ENCODE results near the gene NPHP1. TPM values are rescaled to one million over a fixed set of nuclear protein-coding genes. Genes with fewer than 3 reads are reported as not detected.
"Not testable (repeated sequence)": the region's sequence is repeated elsewhere in the genome, so short reads cannot be mapped to it uniquely, and the experiment has no call there.

The NPHP1 gene
- total RNA-seq, 1 donor from 2014 or later = 2.6 TPM

DNA sequence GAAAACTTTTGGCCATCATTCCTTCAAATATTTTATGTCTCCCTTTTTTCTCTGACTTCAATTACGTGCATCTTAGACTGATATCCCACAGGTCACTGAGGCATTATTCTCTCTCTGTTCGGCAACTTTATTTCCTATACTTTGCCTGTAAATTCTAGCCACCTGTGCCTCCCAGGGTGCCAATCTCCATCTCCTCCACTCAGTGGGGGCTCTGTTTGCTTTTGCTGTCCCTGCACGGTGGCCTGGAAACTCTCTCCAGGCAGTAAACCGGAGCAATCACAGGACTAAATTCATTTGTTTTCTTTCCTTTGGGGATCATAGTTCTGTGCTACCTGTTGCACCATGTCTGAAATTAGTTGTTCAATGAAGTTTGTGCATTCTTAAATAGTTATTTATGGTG is 17.1 kb upstream of the NPHP1 start:
- no peak overlapping the region for H3K4me3 Mint-ChIP-seq (ENCODE audit: unreplicated experiment)
- H3K27me3 Mint-ChIP-seq (ENCODE audit: low read depth) = peaks cover 56% of the 10 kb centered on the region
- TF ChIP-seq, protein P1, sequence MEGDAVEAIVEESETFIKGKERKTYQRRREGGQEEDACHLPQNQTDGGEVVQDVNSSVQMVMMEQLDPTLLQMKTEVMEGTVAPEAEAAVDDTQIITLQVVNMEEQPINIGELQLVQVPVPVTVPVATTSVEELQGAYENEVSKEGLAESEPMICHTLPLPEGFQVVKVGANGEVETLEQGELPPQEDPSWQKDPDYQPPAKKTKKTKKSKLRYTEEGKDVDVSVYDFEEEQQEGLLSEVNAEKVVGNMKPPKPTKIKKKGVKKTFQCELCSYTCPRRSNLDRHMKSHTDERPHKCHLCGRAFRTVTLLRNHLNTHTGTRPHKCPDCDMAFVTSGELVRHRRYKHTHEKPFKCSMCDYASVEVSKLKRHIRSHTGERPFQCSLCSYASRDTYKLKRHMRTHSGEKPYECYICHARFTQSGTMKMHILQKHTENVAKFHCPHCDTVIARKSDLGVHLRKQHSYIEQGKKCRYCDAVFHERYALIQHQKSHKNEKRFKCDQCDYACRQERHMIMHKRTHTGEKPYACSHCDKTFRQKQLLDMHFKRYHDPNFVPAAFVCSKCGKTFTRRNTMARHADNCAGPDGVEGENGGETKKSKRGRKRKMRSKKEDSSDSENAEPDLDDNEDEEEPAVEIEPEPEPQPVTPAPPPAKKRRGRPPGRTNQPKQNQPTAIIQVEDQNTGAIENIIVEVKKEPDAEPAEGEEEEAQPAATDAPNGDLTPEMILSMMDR (IDR thresholded peaks at IDR 0.05) = no peak
- DNase-seq (ENCODE audit: low spot score) = no peak
- peaks cover 3% of the 10 kb centered on the region for H3K9me3 Mint-ChIP-seq (ENCODE audit: low read depth)
- H3K27ac Mint-ChIP-seq (ENCODE audit: unreplicated experiment) = no peak overlapping the region
- peaks cover 1% of the 10 kb centered on the region for H3K36me3 Mint-ChIP-seq (ENCODE audit: low read depth)
- peaks cover 10% of the 10 kb centered on the region for H3K4me1 Mint-ChIP-seq (ENCODE audit: low read depth)

GRCh38 chr2:110220190-110220564 is 15.4 kb upstream of the NPHP1 start:
- no peak overlapping the region for H3K4me3 Mint-ChIP-seq (ENCODE audit: unreplicated experiment)
- peaks cover 10% of the 10 kb centered on the region for H3K4me1 Mint-ChIP-seq (ENCODE audit: low read depth)
- peaks cover 3% of the 10 kb centered on the region for H3K9me3 Mint-ChIP-seq (ENCODE audit: low read depth)
- H3K36me3 Mint-ChIP-seq (ENCODE audit: low read depth) = peaks cover 1% of the 10 kb centered on the region
- peaks cover 61% of the 10 kb centered on the region for H3K27me3 Mint-ChIP-seq (ENCODE audit: low read depth)
- TF ChIP-seq, protein P1 (IDR thresholded peaks at IDR 0.05) = no peak
- no peak for DNase-seq (ENCODE audit: low spot score)
- H3K27ac Mint-ChIP-seq (ENCODE audit: unreplicated experiment) = no peak overlapping the region

DNA sequence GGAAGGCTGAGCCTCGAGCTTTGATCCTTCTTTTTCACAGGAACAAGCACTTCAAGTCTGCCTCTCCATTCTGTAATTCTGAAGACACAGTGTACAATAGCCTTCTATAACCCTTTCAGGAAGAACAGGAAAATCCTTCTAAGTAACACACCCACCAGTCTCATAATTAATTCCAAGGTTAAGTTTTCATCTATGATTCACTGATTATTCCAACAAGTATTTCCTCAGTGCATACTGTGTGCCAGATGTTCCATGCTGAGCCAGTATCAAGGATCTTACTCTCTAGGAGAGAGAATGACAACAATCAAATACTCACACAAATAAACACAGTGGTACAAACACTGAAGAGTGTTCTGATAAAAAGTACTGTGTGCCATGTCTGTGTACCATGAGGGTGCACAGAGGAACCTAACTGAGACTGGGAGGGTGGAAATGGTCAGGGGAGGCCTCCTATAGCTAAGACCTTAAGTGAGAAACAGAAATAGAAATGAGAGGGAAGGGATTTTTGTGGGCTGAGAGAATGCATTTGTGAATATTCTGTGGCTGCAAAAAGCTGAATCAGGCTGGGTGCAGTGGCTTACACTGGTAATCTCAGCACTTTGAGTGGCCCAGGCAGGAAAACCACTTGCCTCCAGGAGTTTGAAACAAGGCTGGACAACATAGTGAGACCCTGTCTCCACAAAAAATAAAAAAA is 14.8 kb upstream of the NPHP1 start:
- Mint-ChIP-seq H3K27me3 (ENCODE audit: low read depth) (peaks cover 63% of the 10 kb centered on the region), H3K4me1 (ENCODE audit: low read depth) (peaks cover 10% of the 10 kb centered on the region), H3K36me3 (ENCODE audit: low read depth) (peaks cover 1% of the 10 kb centered on the region), H3K9me3 (ENCODE audit: low read depth) (peaks cover 3% of the 10 kb centered on the region), H3K27ac (ENCODE audit: unreplicated experiment) (no peak overlapping the region), H3K4me3 (ENCODE audit: unreplicated experiment) (no peak overlapping the region)
- DNase-seq (ENCODE audit: low spot score) = no peak
- TF ChIP-seq, protein P1 (IDR thresholded peaks at IDR 0.05) = no peak

DNA sequence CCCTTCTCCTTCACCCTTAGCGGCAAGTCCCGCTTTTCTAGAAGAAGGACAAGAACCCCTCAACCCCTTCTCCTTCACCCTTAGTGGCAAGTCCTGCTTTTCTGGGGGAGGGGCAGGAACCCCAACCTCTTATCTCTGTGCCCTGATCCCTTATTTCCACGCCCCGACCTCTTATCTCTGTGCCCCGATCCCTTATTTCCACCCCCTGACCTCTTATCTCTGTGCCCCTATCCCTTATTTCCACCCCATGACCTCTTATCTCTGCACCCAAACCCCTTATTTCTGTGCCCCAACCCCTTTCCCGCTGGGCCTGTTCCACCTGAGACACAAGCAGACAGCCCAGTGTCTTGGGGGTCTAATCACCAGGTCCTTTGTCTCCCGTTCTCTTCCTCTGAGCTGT is 14.1 kb upstream of the NPHP1 start:
- DNase-seq (ENCODE audit: low spot score); H3K36me3 Mint-ChIP-seq (ENCODE audit: low read depth); H3K27ac Mint-ChIP-seq (ENCODE audit: unreplicated experiment); H3K4me3 Mint-ChIP-seq (ENCODE audit: unreplicated experiment); H3K9me3 Mint-ChIP-seq (ENCODE audit: low read depth): not testable (repeated sequence)
- Mint-ChIP-seq H3K27me3 (ENCODE audit: low read depth) (peaks cover 62% of the 10 kb centered on the region), H3K4me1 (ENCODE audit: low read depth) (peaks cover 10% of the 10 kb centered on the region)

GRCh38 chr2:110216803-110217202 is 12.0 kb upstream of the NPHP1 start:
- Mint-ChIP-seq H3K9me3 (ENCODE audit: low read depth) (peaks cover 6% of the 10 kb centered on the region), H3K27ac (ENCODE audit: unreplicated experiment) (no peak overlapping the region), H3K4me1 (ENCODE audit: low read depth) (peaks cover 10% of the 10 kb centered on the region), H3K36me3 (ENCODE audit: low read depth) (no peaks in the 10 kb centered on the region), H3K4me3 (ENCODE audit: unreplicated experiment) (no peak overlapping the region), H3K27me3 (ENCODE audit: low read depth) (peaks cover 49% of the 10 kb centered on the region)
- TF ChIP-seq, protein P1 (IDR thresholded peaks at IDR 0.05) = no peak
- no peak for DNase-seq (ENCODE audit: low spot score)

DNA sequence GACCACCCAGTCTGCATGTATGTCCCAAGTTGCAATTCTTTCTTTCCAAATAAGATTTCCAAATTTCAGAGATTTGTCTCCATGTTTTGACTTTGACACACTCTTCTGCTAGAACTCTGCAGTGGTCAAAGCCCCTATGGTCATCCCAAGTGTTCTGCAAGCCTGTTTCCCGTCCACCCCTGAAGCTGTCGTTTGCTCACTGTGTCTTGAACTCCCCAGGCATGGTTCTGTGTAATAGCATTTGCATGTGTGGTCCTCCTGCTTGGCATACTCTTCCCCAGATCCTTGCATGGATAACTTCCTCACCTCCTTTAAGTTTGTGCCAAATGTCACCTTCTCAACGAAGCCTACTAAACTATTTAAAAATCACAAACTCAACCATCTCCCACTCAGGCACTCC is 11.4 kb upstream of the NPHP1 start:
- Mint-ChIP-seq H3K27me3 (ENCODE audit: low read depth) (peaks cover 43% of the 10 kb centered on the region), H3K4me1 (ENCODE audit: low read depth) (peaks cover 14% of the 10 kb centered on the region), H3K36me3 (ENCODE audit: low read depth) (no peaks in the 10 kb centered on the region), H3K4me3 (ENCODE audit: unreplicated experiment) (no peak overlapping the region), H3K9me3 (ENCODE audit: low read depth) (peaks cover 4% of the 10 kb centered on the region), H3K27ac (ENCODE audit: unreplicated experiment) (no peak overlapping the region)
- TF ChIP-seq, protein P1 (IDR thresholded peaks at IDR 0.05) = no peak
- no peak for DNase-seq (ENCODE audit: low spot score)
